Endometrium (tissue), 2 donors: ENCODE data around the gene LUC7L.
"Not testable (repeated sequence)": the region's sequence is repeated elsewhere in the genome, so short reads cannot be mapped to it uniquely, and the experiment has no call there.

Experiments
- FAIRE-seq: peaks from 2 replicates; lab custom pipeline; 2012; peaks lifted over from hg19 to GRCh38; lab: Jason Lieb, UNC
- donor health status: control.
- donor health status: control.

LUC7L gene

GRCh38 chr16:229731-230281 lies 557 bp upstream of the LUC7L start:
- FAIRE-seq = no peak

- no peak for FAIRE-seq
These were observed 948 bp downstream of the LUC7L start for GRCh38 chr16:228151-228851.

DNA sequence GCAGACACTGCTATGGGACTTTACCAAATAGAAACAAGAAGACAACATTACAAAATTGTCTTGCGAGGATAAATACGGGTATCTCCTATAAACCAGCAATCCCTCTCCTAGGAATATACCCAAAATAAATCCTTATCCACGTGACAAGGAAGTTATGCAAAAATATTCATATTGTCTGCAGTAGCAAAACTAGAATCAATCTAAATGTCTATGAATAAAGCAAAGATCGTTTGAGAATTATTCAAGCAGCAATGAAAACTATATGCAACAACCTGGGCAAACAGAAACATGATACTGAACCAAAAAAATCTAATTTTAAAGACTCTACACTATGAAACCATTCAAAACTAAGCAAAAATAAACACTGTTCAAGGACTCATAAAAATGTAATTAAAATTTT lies 9.2 kb downstream of the LUC7L start:
- FAIRE-seq = no peak

GRCh38 chr16:212999-213398 lies 16.2 kb downstream of the LUC7L start:
- FAIRE-seq = no peak

DNA sequence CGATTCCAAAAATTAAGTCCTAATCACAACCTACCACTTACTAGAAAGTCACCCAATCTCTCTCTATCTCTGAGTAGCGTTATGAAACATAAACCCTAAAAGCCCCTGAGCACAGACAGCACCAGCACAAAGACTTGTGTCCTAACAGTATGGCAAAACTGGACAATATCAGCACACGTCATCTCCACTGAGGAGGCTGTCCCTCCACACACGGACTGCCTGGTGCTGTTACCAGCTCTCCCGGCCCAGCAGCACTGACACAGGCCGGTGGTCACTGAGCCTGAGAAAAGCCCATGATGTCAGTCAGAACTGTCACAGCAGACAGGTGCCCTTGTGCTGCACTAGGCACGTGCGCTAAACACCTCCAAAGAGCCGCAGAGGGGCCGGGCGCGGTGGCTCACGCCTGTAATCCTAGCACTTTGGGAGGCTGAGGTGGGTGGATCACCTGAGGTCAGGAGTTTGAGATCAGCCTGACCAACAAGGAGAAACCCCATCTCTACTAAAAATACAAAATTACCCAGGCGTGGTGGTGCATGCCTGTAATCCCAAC lies 17.5 kb downstream of the LUC7L start:
- FAIRE-seq = not testable (repeated sequence)

DNA sequence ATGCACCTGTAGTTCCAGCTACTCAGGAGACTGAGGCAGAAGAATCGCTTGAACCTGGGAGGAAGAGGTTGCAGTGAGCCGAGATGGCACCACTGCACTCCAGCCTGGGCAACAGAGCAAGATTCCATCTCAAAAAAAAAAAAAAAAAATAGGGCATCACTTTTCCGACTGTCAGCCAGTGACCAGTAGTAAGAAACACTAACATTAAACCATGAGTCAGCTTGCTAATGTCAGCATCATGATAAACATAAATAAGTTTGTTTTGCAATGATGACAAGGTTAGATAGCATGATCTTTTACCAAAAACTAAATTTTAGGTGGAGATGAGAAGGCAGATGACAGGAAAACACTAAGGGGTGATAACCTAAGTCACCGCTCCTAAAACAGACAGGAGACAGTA lies 19.9 kb downstream of the LUC7L start:
- not testable (repeated sequence) for FAIRE-seq

DNA sequence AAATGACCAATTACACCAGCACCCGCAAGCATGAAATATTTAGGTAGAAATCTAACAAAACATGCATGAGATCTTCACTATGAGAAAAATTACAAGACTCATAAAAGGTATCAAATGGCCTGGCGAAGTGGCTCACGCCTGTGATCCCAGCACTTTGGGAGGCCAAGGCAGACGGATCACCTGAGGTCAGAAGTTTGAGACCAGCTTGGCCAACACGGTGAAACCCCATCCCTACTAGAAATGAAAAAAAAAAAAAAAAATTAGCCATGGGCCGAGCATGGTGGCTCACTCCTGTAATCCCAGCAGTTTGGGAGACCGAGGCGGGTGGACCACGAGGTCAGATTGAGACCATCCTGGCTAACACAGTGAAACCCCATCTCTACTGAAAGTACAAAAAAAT lies 25.2 kb downstream of the LUC7L start:
- not testable (repeated sequence) for FAIRE-seq

DNA sequence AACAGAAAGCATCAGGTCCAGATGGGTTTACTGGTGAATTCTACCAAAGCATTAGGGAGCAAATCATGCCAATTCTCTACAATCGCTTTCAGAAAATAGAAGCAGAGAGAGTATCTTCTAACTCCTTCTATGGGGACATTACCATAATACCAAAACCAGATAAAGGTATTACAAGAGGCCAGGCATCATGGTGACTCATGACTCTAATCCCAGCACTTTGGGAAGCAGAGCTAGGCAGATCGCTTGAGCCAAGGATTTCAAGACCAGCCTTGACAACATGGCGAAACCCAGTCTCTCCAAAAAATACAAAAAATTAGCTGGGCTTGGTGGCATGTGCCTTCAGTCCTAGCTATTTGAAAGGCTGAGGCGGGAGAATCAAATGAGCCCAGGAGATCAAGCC lies 26.0 kb downstream of the LUC7L start:
- no peak for FAIRE-seq

GRCh38 chr16:200388-200787 lies 28.9 kb downstream of the LUC7L start:
- FAIRE-seq = no peak

GRCh38 chr16:194516-194915 lies 34.7 kb downstream of the LUC7L start:
- FAIRE-seq = no peak

- FAIRE-seq = no peak
These were observed 35.8 kb downstream of the LUC7L start for GRCh38 chr16:193441-193840.

GRCh38 chr16:192686-193085 lies 36.6 kb downstream of the LUC7L start:
- FAIRE-seq = no peak

GRCh38 chr16:191831-192230 lies 37.4 kb downstream of the LUC7L start:
- no peak for FAIRE-seq

DNA sequence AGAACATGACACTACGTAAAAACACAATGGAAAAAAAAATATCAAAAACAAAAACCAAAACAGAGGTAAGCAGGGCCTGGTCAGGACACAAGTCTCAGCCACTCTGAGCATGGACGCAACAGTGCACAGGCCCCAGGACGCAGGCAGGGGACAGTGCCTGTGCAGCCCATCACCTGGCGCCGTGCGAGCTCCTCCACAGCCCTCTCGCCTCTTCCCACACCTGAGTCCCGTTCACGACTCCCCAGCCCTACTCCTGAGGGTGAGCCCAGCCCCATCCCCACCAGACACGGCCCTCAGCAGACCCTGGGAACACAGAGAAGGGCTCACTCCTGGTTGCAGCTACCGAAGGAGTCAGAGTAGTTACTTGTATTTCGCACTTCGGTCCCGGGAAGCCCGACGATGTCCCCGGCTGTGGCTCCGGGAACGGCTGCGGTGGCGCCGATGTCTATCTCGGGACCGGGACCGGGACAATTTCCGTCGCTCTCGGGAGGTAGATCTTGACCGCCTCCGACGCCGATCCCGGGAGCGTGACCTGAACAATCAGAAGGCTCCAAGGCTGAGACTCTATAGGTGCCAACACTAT lies 39.6 kb downstream of the LUC7L start:
- no peak for FAIRE-seq

GRCh38 chr16:188674-189073 lies 40.6 kb downstream of the LUC7L start:
- no peak for FAIRE-seq

DNA sequence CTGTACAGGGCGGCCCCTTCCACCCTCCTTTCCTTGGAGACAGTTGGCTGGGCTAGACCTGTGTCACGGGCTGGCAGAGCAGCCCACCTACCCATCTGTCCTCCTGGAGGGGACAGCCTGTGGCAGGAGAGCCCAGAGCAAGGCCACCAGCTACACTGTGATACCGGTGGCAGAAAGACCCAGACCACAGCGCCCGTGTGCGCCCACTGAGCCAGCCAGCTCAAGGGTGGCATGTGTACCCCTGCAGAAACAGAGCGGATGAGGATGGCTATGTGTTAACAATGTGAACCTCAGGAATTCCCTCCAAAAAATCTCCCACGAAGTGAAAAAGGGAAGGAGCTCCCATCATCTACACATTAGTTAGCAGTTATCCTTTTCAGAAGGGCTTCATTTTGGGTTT lies 41.9 kb downstream of the LUC7L start:
- no peak for FAIRE-seq

GRCh38 chr16:185691-186090 lies 43.6 kb downstream of the LUC7L start:
- FAIRE-seq = no peak

GRCh38 chr16:185213-185612 lies 44.0 kb downstream of the LUC7L start:
- no peak for FAIRE-seq

GRCh38 chr16:183005-183404 lies 46.2 kb downstream of the LUC7L start:
- FAIRE-seq = no peak

DNA sequence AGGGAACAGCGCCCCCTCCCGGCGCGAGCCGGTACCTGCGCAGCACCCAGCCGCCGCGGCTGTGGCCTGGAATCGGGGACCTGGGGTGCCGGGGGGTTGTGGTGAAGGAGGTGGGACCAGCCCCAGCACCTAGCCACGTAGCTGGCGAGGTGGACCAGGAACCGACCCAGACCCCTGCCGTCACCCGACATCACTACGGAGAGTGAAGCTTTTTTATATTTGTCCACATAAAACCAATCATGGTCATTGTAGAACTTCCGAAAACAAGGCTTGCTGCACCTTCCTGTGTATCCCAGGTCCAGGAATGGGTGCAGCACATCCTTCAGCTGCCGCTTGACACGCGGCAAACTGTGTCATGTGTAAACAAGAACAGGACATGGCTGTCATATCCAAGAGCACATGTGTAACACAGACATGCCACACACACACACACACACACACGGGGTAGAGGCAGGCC lies 47.7 kb downstream of the LUC7L start:
- FAIRE-seq = no peak

DNA sequence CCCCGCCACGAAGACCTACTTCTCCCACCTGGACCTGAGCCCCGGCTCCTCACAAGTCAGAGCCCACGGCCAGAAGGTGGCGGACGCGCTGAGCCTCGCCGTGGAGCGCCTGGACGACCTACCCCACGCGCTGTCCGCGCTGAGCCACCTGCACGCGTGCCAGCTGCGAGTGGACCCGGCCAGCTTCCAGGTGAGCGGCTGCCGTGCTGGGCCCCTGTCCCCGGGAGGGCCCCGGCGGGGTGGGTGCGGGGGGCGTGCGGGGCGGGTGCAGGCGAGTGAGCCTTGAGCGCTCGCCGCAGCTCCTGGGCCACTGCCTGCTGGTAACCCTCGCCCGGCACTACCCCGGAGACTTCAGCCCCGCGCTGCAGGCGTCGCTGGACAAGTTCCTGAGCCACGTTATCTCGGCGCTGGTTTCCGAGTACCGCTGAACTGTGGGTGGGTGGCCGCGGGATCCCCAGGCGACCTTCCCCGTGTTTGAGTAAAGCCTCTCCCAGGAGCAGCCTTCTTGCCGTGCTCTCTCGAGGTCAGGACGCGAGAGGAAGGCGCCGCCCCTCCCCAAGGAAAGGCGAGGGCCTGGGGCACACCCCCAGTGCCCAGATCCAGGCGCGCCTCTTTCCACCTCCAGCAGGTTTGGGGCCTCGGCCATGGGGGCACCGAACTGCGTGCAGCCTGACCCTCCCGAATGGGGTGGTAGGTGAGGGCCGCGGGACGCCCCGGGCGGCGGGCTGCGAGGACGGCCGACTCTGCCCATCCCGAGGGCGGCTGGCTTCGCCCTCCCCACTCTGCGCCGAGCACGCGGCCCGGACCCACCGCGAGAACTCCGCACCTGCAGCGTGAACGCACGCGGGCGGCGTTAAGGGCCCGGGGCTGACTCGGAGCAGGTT lies 48.3 kb downstream of the LUC7L start:
- no peak for FAIRE-seq

DNA sequence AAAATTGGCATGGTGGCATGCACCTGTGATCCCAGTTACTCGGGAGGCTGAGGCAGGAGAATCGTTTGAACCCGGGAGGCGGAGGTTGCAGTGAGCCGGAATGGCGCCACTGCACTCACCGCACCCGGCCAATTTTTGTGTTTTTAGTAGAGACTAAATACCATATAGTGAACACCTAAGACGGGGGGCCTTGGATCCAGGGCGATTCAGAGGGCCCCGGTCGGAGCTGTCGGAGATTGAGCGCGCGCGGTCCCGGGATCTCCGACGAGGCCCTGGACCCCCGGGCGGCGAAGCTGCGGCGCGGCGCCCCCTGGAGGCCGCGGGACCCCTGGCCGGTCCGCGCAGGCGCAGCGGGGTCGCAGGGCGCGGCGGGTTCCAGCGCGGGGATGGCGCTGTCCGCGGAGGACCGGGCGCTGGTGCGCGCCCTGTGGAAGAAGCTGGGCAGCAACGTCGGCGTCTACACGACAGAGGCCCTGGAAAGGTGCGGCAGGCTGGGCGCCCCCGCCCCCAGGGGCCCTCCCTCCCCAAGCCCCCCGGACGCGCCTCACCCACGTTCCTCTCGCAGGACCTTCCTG lies 49.1 kb downstream of the LUC7L start, which contains the start of gene HBQ1:
HBQ1 (plus strand) TSS at position 359 of the 575 bp plus-strand sequence; CDS start at position 387, 28 bp downstream.
- FAIRE-seq = no peak
